Spinal cord (tissue), 10 donors: ENCODE data around the gene PCSK7. TPM values are rescaled to one million over a fixed set of nuclear protein-coding genes. Genes with fewer than 3 reads are reported as not detected.
A peak's percentile ranks its signal among the peaks of the same experiment; 100 is the strongest.
"Not testable (repeated sequence)": the region's sequence is repeated elsewhere in the genome, so short reads cannot be mapped to it uniquely, and the experiment has no call there.

Source experiments
- DNase-seq, 6 donors: peaks; one replicate each; pipeline versions ENCODE4 v3.0.0 to v3.0.0-alpha.2; 2013 to 2015; ENCODE audit warnings: low spot score in 6 of 6, low read depth in 4 of 6
- H3K27ac ChIP-seq: one replicate; pipeline ENCODE4 v1.5.1; 2013; ENCODE audit warnings: low read depth, low read length, control low read depth
- H3K27me3 ChIP-seq: one replicate; pipeline ENCODE4 v1.6.1; 2013; ENCODE audit warnings: low read length; ENCODE audit not compliant: control insufficient read depth, insufficient read depth
- H3K36me3 ChIP-seq: one replicate; pipeline ENCODE4 v1.6.1; 2013; ENCODE audit warnings: low read length; ENCODE audit not compliant: control insufficient read depth, insufficient read depth
- H3K4me1 ChIP-seq: one replicate; pipeline ENCODE4 v1.6.1; 2013; ENCODE audit warnings: low read length; ENCODE audit not compliant: control insufficient read depth, insufficient read depth
- H3K4me3 ChIP-seq: one replicate; pipeline ENCODE4 v1.5.1; 2013; ENCODE audit warnings: low read depth, low read length, control low read depth
- H3K9me3 ChIP-seq: one replicate; pipeline ENCODE4 v1.6.1; 2013; ENCODE audit warnings: low read length; ENCODE audit not compliant: control insufficient read depth, insufficient read depth
- WGBS: methylation state at CpG from one replicate; pipeline ENCODE4 v1.1.5; 2013; ENCODE audit warnings: missing lambda C conversion rate; ENCODE audit not compliant: insufficient coverage; 5-methylcytosine and 5-hydroxymethylcytosine counted together
- polyA plus RNA-seq, 2 donors: library from polyadenylated mRNA; unstranded; fragments of 120-200 nt; gene quantifications; one replicate each; pipeline ENCODE4 v1.2.1, GENCODE V29; 2013; ENCODE audit not compliant: insufficient read length in 2 of 2
- total RNA-seq, 2 donors: library from RNA; depleted of rRNA in 1 of 2; stranded (reverse); fragments of 120-200 nt in 1 of 2; fragments of >200 nt in 1 of 2; gene quantifications; one replicate each; pipeline versions ENCODE4 v1.2.3 to v1.2.4, GENCODE V29; 2013 to 2014
- donor health status: healthy.

Gene PCSK7
- total and polyA plus RNA-seq, 4 donors, result 24.8 to 59.6 (median 32.7) TPM

GRCh38 chr11:117186431-117186761 lies 45.5 kb downstream of the PCSK7 start:
- H3K27me3 ChIP-seq, result no peaks in the 10 kb centered on the region
- H3K4me1 ChIP-seq, result peaks cover 2% of the 10 kb centered on the region
- WGBS, result 80% methylated on average over 2 of the region's 4 CpGs
- no peaks in the 10 kb centered on the region for H3K9me3 ChIP-seq
- DNase-seq, result no peak
- H3K4me3 ChIP-seq, result no peak overlapping the region
- H3K36me3 ChIP-seq, result peaks cover 88% of the 10 kb centered on the region
- H3K27ac ChIP-seq, result no peak overlapping the region

DNA sequence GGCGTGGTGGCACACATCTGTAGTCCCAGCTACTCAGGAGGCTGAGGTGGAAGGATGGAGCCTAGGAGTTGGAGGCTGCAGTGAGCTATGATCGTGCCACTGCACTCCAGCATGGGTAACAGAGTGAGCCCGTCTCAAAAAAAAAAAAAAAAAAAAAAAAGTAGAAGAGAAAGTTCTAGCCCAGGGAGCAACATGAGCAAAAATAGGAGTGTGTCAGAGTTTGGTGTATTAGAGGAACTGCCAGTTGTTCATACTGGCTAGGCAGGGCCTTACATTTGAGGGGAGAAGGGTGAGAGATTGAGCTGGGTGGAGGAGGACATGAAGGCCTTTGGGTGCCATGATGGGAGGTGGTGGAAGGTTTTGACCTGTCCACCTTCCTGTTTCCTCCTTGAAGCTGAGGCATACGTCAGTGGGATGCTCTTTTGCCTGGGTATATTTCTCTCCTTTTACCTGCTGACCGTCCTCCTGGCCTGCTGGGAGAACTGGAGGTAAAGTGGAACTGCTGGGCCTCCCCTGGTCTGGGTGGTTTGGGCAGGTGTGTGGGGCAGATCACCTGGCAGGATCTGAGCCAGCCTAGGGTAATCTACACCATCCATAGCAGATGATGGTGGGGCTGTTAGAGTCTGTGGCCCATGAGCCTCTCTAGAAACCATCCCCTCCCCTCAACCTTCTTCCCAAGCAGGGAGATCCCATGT lies 46.0 kb downstream of the PCSK7 start:
- DNase-seq, result no peak
- 85% methylated on average over 3 of the region's 5 CpGs for WGBS

GRCh38 chr11:117183724-117184349 lies 48.0 kb downstream of the PCSK7 start:
- 93% methylated on average over 7 of the region's 11 CpGs for WGBS
- no peak overlapping the region for H3K4me3 ChIP-seq
- H3K4me1 ChIP-seq, result peaks cover 25% of the 10 kb centered on the region
- H3K9me3 ChIP-seq, result no peaks in the 10 kb centered on the region
- H3K27ac ChIP-seq, result no peak overlapping the region
- H3K36me3 ChIP-seq, result peaks cover 69% of the 10 kb centered on the region
- no peaks in the 10 kb centered on the region for H3K27me3 ChIP-seq
- no peak for DNase-seq

More for the DNA sequence above, 46.0 kb downstream of the PCSK7 start:
- Histone ChIP-seq H3K4me3 (no peak overlapping the region), H3K9me3 (no peaks in the 10 kb centered on the region), H3K27ac (no peak overlapping the region), H3K27me3 (no peaks in the 10 kb centered on the region), H3K36me3 (peaks cover 88% of the 10 kb centered on the region), H3K4me1 (peaks cover 7% of the 10 kb centered on the region)

DNA sequence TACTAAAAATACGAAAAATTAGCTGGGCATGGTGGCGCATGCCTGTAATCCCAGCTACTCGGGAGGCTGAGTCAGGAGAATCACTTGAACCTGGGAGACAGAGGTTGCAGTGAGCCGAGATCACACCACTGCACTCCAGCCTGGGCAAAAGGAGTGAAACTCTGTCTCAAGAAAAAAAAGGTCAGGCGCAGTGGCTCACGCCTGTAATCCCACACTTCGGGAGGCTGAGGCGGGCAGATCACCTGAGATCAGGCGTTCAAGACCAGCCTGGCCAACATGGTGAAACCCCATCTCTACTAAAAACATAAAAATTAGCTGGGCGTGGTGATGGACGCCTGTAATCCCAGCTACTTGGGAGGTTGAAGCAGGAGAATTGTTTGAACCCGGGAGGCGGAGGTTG lies 48.7 kb downstream of the PCSK7 start:
- Histone ChIP-seq H3K36me3 (peaks cover 62% of the 10 kb centered on the region), H3K4me1 (peaks cover 27% of the 10 kb centered on the region)
- not testable (repeated sequence) for H3K4me3 ChIP-seq, H3K27me3 ChIP-seq, H3K9me3 ChIP-seq, DNase-seq, H3K27ac ChIP-seq
- WGBS, result 93% methylated on average over 9 of the region's 13 CpGs

DNA sequence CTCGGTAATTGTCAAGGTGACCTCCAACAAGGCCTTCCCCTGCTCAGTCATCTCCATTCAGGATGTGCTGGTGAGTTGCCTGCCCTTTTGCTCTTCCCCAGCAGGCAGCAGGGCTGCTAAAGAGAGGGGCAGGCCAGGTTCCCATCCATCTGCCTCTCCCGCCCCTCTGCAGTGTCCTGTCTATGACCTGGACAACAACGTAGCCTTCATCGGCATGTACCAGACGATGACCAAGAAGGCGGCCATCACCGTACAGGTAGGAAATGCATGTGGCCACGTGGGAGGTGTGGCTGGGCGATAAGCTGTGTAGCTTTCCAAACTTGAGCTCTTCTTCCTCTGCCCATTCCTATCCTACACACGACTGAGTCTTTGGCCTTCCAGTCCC lies 49.3 kb downstream of the PCSK7 start:
- Histone ChIP-seq H3K4me1 (peaks cover 30% of the 10 kb centered on the region), H3K4me3 (no peak overlapping the region), H3K9me3 (no peaks in the 10 kb centered on the region), H3K36me3 (peaks cover 56% of the 10 kb centered on the region), H3K27me3 (no peaks in the 10 kb centered on the region), H3K27ac (no peak overlapping the region)
- DNase-seq, result no peak
- 94% methylated on average over 9 of the region's 10 CpGs for WGBS

- no peak for DNase-seq
Observed at GRCh38 chr11:117181586-117182550, 50.0 kb downstream of the PCSK7 start.

GRCh38 chr11:117180661-117181585 lies 51.0 kb downstream of the PCSK7 start:
- H3K27ac ChIP-seq, result no peak overlapping the region
- no peaks in the 10 kb centered on the region for H3K9me3 ChIP-seq
- H3K27me3 ChIP-seq, result no peaks in the 10 kb centered on the region
- peaks cover 34% of the 10 kb centered on the region for H3K4me1 ChIP-seq
- H3K4me3 ChIP-seq, result no peak overlapping the region
- H3K36me3 ChIP-seq, result peaks cover 40% of the 10 kb centered on the region
- DNase-seq, result peak in 2 of 6 donors; percentile 22 to 59
- WGBS, result 43% methylated on average over 18 of the region's 22 CpGs

More at GRCh38 chr11:117181586-117182550, 50.0 kb downstream of the PCSK7 start:
- no peak overlapping the region for H3K4me3 ChIP-seq
- peaks cover 49% of the 10 kb centered on the region for H3K36me3 ChIP-seq
- no peaks in the 10 kb centered on the region for H3K27me3 ChIP-seq
- no peak overlapping the region for H3K27ac ChIP-seq
- no peaks in the 10 kb centered on the region for H3K9me3 ChIP-seq
- WGBS, result 93% methylated on average over 16 of the region's 22 CpGs
- H3K4me1 ChIP-seq, result peaks cover 30% of the 10 kb centered on the region

GRCh38 chr11:117180020-117180419 lies 51.9 kb downstream of the PCSK7 start:
- H3K36me3 ChIP-seq, result peaks cover 31% of the 10 kb centered on the region
- H3K9me3 ChIP-seq, result no peaks in the 10 kb centered on the region
- no peak for DNase-seq
- 29% methylated on average over 3 of the region's 4 CpGs for WGBS
- no peaks in the 10 kb centered on the region for H3K27me3 ChIP-seq
- H3K27ac ChIP-seq, result peak overlapping the region; percentile 90
- peak overlapping the region; percentile 80 for H3K4me3 ChIP-seq
- H3K4me1 ChIP-seq, result peaks cover 40% of the 10 kb centered on the region
